Transverse colon (tissue), 4 donors: ENCODE data around the gene ACTRT2. TPM values are rescaled to one million over a fixed set of nuclear protein-coding genes. Genes with fewer than 3 reads are reported as not detected.

Source experiments
- DNase-seq: peaks from one replicate; pipeline ENCODE4 v3.0.0-alpha.2; 2019
- H3K27ac ChIP-seq, 4 donors: fragments of 200-600 bp; sonication (generic); 2 replicates each; pipeline ENCODE4 v1.5.1; 2016 to 2018; ENCODE audit warnings: inconsistent platforms in 4 of 4
- H3K27me3 ChIP-seq: fragments of 200-600 bp; sonication (generic); 2 replicates; pipeline ENCODE4 v1.5.1; 2017; ENCODE audit warnings: inconsistent platforms
- H3K36me3 ChIP-seq, 4 donors: fragments of 200-600 bp; sonication (generic); 2 replicates each; pipeline ENCODE4 v1.5.1; 2017 to 2019; ENCODE audit warnings: inconsistent platforms in 4 of 4
- H3K4me1 ChIP-seq, 4 donors: fragments of 200-600 bp; sonication (generic); 2 replicates each; pipeline ENCODE4 v1.5.1; 2017 to 2020; ENCODE audit warnings: inconsistent platforms in 4 of 4
- H3K4me3 ChIP-seq, 4 donors: fragments of 200-600 bp; sonication (generic); 1 replicate in 1 of 4; 2 replicates in 3 of 4; pipeline versions ENCODE4 v1.5.1 to v1.6.1; 2017 to 2019; ENCODE audit warnings: inconsistent platforms in 4 of 4
- H3K9me3 ChIP-seq, 2 donors: fragments of 200-600 bp; sonication (generic); 2 replicates each; pipeline ENCODE4 v1.5.1; 2017 to 2019; ENCODE audit warnings: inconsistent platforms in 2 of 2
- EP300 ChIP-seq: sonication (generic); formaldehyde crosslinking; IDR thresholded peaks from one replicate; pipeline ENCODE4 v1.6.1; 2017; ENCODE audit warnings: antibody characterized with exemption, low read depth
- POLR2A ChIP-seq: fragments of 450-650 bp; IDR thresholded peaks from one replicate; pipeline ENCODE4 v1.6.1; 2016; ENCODE audit warnings: antibody characterized with exemption, mild to moderate bottlenecking, moderate library complexity
- POLR2AphosphoS5 ChIP-seq, 3 donors: sonication (generic); formaldehyde crosslinking; IDR thresholded peaks; one replicate each; pipeline ENCODE4 v1.6.1; 2016; ENCODE audit warnings: antibody characterized with exemption in 3 of 3
- WGBS, 2 donors: methylation state at CpG; one replicate each; pipeline ENCODE4 v1.1.5; 2018; ENCODE audit warnings: low coverage in 1 of 2; 5-methylcytosine and 5-hydroxymethylcytosine counted together
- in situ Hi-C, 4 donors: fragments of 200-750 bp; cut with MboI; loops; one replicate each; pipeline versions ENCODE4 v1.15.0 to v1.15.1; 2017; ENCODE audit warnings: low sequenced_read_pairs in 3 of 4, low pct_ligation_motif_present in 1 of 4, low pct_unique_long_range_greater_than_20kb in 1 of 4
- intact Hi-C: fragments of 100-400 bp; cut with DNase I; formaldehyde crosslinking; loops from one replicate; pipeline ENCODE4 v1.15.1; 2023; ENCODE audit warnings: low total_unique reads
- total RNA-seq, 4 donors: library from RNA; depleted of rRNA; stranded (reverse); fragments of >200 nt; gene quantifications; one replicate each; pipeline ENCODE4 v1.1.0, GENCODE V29; 2016
- TF ChIP-seq, protein P1 (sequence below), 5 experiments: fragments of 200-600 bp in 3 of 5; fragments of 450-650 bp in 2 of 5; sonication (generic) in 3 of 5; IDR thresholded peaks; 1 replicate in 2 of 5; 2 replicates in 3 of 5; pipeline ENCODE4 v1.5.1; 2016 to 2017; ENCODE audit warnings: antibody characterized with exemption in 5 of 5, inconsistent platforms in 3 of 5, mild to moderate bottlenecking in 2 of 5, moderate library complexity in 1 of 5

ACTRT2 gene
- total RNA-seq, 4 donors from 2014 or later = not detected

DNA sequence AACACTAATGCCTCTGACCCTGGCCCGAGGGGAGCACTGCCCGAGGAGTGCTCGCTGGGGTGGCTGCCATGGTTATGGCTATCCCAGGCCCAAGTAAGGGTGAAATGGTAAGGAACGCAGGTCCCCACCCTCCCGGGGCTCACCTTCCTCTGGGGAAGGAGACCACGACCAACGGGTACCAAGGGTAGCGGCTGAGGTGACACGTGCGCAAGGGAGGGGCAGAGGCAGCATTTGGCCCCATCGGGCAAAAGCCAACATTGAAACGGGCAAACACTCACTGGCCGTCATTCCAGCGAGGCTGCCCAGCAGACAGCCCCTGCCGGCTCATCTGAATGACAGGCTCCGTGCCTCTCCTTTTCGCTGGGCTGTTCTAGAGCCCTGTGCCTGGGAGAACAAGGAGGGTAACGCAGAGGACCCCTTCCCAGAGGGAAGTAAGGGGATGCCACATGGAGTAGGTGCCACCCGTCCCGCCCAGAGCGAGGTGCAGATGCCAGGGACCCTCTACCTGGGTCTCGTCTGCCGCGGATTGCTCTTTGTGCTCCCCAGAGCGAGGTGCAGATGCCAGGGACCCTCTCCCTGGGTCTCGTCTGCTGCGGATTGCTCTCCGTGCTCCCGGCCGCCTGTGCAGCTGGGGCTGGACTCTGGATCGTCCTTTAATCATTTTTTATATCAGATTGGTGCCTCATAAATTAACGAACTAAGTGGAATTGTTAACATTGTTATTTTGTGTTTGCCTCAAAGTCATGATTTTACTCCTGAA, 16.2 kb downstream of the ACTRT2 start:
- intact Hi-C loops (no loop called here), in situ Hi-C loops (no loop called here)
- DNase-seq = no peak
- H3K9me3 ChIP-seq = no peaks in the 10 kb centered on the region
- WGBS, 2 donors = 73 to 77% methylated on average over 5 to 32 of the region's 32 CpGs
- no peaks in the 10 kb centered on the region for H3K4me1 ChIP-seq
- no peak overlapping the region for H3K4me3 ChIP-seq
- peaks cover 28% of the 10 kb centered on the region for H3K27me3 ChIP-seq
- no peaks in the 10 kb centered on the region for H3K36me3 ChIP-seq
- no peak overlapping the region for H3K27ac ChIP-seq
- TF ChIP-seq EP300 (no peak), POLR2AphosphoS5 (IDR thresholded peaks at IDR 0.05) (no peak), POLR2A (no peak)
- TF ChIP-seq, protein P1, sequence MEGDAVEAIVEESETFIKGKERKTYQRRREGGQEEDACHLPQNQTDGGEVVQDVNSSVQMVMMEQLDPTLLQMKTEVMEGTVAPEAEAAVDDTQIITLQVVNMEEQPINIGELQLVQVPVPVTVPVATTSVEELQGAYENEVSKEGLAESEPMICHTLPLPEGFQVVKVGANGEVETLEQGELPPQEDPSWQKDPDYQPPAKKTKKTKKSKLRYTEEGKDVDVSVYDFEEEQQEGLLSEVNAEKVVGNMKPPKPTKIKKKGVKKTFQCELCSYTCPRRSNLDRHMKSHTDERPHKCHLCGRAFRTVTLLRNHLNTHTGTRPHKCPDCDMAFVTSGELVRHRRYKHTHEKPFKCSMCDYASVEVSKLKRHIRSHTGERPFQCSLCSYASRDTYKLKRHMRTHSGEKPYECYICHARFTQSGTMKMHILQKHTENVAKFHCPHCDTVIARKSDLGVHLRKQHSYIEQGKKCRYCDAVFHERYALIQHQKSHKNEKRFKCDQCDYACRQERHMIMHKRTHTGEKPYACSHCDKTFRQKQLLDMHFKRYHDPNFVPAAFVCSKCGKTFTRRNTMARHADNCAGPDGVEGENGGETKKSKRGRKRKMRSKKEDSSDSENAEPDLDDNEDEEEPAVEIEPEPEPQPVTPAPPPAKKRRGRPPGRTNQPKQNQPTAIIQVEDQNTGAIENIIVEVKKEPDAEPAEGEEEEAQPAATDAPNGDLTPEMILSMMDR (IDR thresholded peaks at IDR 0.05) = no peak

DNA sequence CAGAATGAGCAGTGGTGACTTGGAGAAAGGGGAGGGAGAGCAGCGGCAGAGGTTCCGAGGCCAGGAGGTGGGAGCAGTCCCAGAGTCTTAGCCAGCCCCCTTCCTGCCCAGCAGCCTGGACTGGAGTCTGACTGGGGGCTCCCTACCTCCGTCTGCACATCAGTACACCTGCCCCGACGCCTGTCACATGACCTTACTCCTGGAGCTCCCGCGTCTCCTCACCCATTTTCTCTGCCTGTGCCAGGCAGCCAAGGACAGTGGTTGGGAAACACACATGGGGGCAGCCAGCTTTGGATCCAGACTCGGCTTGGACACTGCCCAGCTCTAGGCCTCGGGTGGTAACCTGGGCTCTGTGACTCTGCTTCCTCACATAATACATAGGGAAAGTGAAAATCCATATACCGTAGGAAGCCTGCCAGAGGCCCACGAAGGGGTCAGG, 16.9 kb downstream of the ACTRT2 start:
- H3K4me3 ChIP-seq = no peak overlapping the region
- TF ChIP-seq EP300 (no peak), POLR2A (no peak), POLR2AphosphoS5 (IDR thresholded peaks at IDR 0.05) (no peak)
- TF ChIP-seq, protein P1 (IDR thresholded peaks at IDR 0.05) = no peak
- 68% methylated on average over 11 of the region's 11 CpGs; no CpG with 5 or more reads in 1 of the 2 donors for WGBS, 2 donors
- peaks cover 26% of the 10 kb centered on the region for H3K27me3 ChIP-seq
- H3K9me3 ChIP-seq = no peaks in the 10 kb centered on the region
- no peaks in the 10 kb centered on the region for H3K4me1 ChIP-seq
- H3K27ac ChIP-seq = no peak overlapping the region
- no peak for DNase-seq
- in situ Hi-C loops = no loop called here
- intact Hi-C loops = no loop called here
- H3K36me3 ChIP-seq = no peaks in the 10 kb centered on the region

DNA sequence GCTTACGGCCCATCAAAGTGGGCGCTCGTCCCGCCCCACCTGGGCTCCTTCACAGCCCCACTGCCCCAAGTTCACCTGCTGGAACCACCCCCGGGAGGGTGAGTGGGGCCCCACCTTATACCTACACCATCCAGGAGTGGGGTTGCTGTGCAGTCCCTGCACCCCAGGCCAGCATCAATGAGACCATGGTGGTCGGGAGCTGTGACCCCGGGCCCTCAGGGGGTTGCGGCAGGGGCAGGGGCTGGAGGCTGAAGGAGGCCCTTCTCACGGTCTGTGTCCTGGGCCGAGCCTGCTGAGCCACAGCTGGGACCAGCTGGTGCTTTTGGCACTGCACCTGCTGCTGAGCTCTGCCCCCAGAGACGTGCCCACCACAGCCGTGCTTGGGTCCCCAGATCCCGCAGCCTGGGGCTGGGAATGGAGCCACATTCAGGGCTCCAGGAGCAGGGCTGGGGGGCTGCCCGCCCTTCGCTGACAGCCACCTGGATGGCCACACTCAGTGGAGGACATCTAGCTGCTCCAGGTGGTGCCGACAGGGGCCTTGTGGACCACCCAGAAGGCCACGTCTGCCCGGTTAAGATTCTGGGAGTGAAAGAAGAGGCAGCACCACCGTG, 17.4 kb downstream of the ACTRT2 start:
- no peak for DNase-seq
- H3K27ac ChIP-seq = no peak overlapping the region
- TF ChIP-seq, protein P1 (IDR thresholded peaks at IDR 0.05) = no peak
- TF ChIP-seq POLR2AphosphoS5 (IDR thresholded peaks at IDR 0.05) = no peak
- no peak for TF ChIP-seq EP300
- TF ChIP-seq POLR2A = no peak
- WGBS, 2 donors = 67% methylated on average over 12 of the region's 19 CpGs; no CpG with 5 or more reads in 1 of the 2 donors
- no peaks in the 10 kb centered on the region for H3K9me3 ChIP-seq
- H3K4me3 ChIP-seq = no peak overlapping the region
- in situ Hi-C loops = no loop called here
- intact Hi-C loops = no loop called here
- H3K4me1 ChIP-seq = no peaks in the 10 kb centered on the region
- no peaks in the 10 kb centered on the region for H3K36me3 ChIP-seq
- H3K27me3 ChIP-seq = peaks cover 26% of the 10 kb centered on the region

DNA sequence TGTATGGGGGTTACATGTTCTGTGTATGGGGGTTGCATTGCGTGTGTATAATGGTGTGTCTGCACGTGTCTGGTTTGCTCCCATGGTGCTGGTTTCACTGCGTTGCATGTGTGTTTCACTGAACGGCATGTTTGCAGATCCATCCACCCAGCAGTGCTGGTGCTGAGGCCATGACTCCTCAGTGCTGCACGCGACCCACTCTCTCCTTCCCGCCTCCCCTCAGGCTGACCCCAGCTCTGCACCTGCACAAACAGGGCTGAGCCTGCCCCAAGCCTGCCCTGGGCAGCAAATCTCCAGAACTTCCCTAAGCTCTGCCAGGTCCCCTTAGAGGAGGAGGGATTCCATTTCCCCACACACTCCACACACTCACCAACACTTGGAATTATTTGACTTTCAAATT, 18.7 kb downstream of the ACTRT2 start:
- no peak overlapping the region for H3K27ac ChIP-seq
- in situ Hi-C loops = no loop called here
- H3K36me3 ChIP-seq = no peaks in the 10 kb centered on the region
- no peaks in the 10 kb centered on the region for H3K9me3 ChIP-seq
- DNase-seq = no peak
- no peak for TF ChIP-seq EP300
- TF ChIP-seq, protein P1 (IDR thresholded peaks at IDR 0.05) = no peak
- no peak for TF ChIP-seq POLR2A
- no peak for TF ChIP-seq POLR2AphosphoS5 (IDR thresholded peaks at IDR 0.05)
- intact Hi-C loops = no loop called here
- 79% methylated on average over 7 of the region's 7 CpGs; no CpG with 5 or more reads in 1 of the 2 donors for WGBS, 2 donors
- H3K4me3 ChIP-seq = no peak overlapping the region
- no peaks in the 10 kb centered on the region for H3K4me1 ChIP-seq
- H3K27me3 ChIP-seq = peaks cover 38% of the 10 kb centered on the region
